Measurements from ENCODE around the gene ZFYVE28.

DNA sequence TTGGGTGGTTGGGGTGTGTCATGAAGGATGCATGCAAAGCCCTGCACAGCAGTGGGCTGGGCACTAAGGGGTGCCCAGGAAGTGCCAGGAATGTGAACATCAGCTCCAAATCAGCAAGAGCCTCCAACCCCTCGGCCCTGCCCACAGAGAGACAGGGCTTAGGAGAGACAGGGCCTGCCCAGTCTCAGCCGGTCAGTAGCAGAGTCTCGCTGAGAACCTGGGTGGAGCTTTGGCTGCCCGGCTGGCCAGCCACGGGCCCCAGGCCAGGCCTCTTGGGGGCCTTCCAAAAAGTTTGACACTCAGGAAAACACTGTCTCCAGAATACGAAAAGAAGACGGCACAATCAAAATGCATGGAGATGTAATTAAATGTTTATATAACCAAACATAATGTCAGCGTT lies 152.3 kb downstream of the ZFYVE28 start:
- TF ChIP-seq, protein P1, sequence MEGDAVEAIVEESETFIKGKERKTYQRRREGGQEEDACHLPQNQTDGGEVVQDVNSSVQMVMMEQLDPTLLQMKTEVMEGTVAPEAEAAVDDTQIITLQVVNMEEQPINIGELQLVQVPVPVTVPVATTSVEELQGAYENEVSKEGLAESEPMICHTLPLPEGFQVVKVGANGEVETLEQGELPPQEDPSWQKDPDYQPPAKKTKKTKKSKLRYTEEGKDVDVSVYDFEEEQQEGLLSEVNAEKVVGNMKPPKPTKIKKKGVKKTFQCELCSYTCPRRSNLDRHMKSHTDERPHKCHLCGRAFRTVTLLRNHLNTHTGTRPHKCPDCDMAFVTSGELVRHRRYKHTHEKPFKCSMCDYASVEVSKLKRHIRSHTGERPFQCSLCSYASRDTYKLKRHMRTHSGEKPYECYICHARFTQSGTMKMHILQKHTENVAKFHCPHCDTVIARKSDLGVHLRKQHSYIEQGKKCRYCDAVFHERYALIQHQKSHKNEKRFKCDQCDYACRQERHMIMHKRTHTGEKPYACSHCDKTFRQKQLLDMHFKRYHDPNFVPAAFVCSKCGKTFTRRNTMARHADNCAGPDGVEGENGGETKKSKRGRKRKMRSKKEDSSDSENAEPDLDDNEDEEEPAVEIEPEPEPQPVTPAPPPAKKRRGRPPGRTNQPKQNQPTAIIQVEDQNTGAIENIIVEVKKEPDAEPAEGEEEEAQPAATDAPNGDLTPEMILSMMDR (IDR thresholded peaks at IDR 0.05 in 2 of 3, conservative IDR thresholded peaks at IDR 0.05 in 1 of 3; ENCODE audit: borderline replicate concordance in 1 of 3, insufficient read depth in 1 of 3, low read depth in 2 of 3, low read length in 2 of 3), result no peak
- TF ChIP-seq POLR2AphosphoS5 (IDR thresholded peaks at IDR 0.05; ENCODE audit: low read depth, low read length) (no peak), EZH2 (IDR thresholded peaks at IDR 0.05) (no peak), POLR2A (IDR thresholded peaks at IDR 0.05; ENCODE audit: borderline replicate concordance, extremely low read depth, insufficient read depth, insufficient read length) (no peak)
- TF ChIP-seq, protein P2, sequence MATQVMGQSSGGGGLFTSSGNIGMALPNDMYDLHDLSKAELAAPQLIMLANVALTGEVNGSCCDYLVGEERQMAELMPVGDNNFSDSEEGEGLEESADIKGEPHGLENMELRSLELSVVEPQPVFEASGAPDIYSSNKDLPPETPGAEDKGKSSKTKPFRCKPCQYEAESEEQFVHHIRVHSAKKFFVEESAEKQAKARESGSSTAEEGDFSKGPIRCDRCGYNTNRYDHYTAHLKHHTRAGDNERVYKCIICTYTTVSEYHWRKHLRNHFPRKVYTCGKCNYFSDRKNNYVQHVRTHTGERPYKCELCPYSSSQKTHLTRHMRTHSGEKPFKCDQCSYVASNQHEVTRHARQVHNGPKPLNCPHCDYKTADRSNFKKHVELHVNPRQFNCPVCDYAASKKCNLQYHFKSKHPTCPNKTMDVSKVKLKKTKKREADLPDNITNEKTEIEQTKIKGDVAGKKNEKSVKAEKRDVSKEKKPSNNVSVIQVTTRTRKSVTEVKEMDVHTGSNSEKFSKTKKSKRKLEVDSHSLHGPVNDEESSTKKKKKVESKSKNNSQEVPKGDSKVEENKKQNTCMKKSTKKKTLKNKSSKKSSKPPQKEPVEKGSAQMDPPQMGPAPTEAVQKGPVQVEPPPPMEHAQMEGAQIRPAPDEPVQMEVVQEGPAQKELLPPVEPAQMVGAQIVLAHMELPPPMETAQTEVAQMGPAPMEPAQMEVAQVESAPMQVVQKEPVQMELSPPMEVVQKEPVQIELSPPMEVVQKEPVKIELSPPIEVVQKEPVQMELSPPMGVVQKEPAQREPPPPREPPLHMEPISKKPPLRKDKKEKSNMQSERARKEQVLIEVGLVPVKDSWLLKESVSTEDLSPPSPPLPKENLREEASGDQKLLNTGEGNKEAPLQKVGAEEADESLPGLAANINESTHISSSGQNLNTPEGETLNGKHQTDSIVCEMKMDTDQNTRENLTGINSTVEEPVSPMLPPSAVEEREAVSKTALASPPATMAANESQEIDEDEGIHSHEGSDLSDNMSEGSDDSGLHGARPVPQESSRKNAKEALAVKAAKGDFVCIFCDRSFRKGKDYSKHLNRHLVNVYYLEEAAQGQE (IDR thresholded peaks at IDR 0.05; ENCODE audit: low read depth), result no peak

Data from HCT116 (cell line).